ENCODE data around the gene TMPRSS11F. TPM values are rescaled to one million over a fixed set of nuclear protein-coding genes. Genes with fewer than 3 reads are reported as not detected.

Gene TMPRSS11F
- total RNA-seq, 4 donors from 2014 or later = not detected

GRCh38 chr4:68079928-68080327 lies 49.7 kb downstream of the TMPRSS11F start:
- DNase-seq (ENCODE audit: low spot score) = no peak
- TF ChIP-seq CTCF (IDR thresholded peaks at IDR 0.05) = no peak
- ATAC-seq (ENCODE audit: low FRiP score) = no peak

GRCh38 chr4:68077737-68078136 lies 51.9 kb downstream of the TMPRSS11F start:
- ATAC-seq (ENCODE audit: low FRiP score) (no peak), DNase-seq (ENCODE audit: low spot score) (no peak)
- no peak for TF ChIP-seq CTCF (IDR thresholded peaks at IDR 0.05)

GRCh38 chr4:68077301-68077700 lies 52.4 kb downstream of the TMPRSS11F start:
- ATAC-seq (ENCODE audit: low FRiP score) (no peak), DNase-seq (ENCODE audit: low spot score) (no peak)
- TF ChIP-seq CTCF (IDR thresholded peaks at IDR 0.05) = no peak

- no peak for DNase-seq (ENCODE audit: low spot score)
- TF ChIP-seq CTCF (IDR thresholded peaks at IDR 0.05) = no peak
- no peak for ATAC-seq (ENCODE audit: low FRiP score)
These were observed 53.5 kb downstream of the TMPRSS11F start for GRCh38 chr4:68076194-68076593.

- no peak for TF ChIP-seq CTCF (IDR thresholded peaks at IDR 0.05)
- no peak for ATAC-seq (ENCODE audit: low FRiP score)
- DNase-seq (ENCODE audit: low spot score) = no peak
These were observed 55.3 kb downstream of the TMPRSS11F start for GRCh38 chr4:68074397-68074796.

- DNase-seq (ENCODE audit: low spot score) (no peak), ATAC-seq (ENCODE audit: low FRiP score) (no peak)
- no peak for TF ChIP-seq CTCF (IDR thresholded peaks at IDR 0.05)
These were observed 59.4 kb downstream of the TMPRSS11F start for GRCh38 chr4:68070302-68070701.

- no peak for TF ChIP-seq CTCF (IDR thresholded peaks at IDR 0.05)
- ATAC-seq (ENCODE audit: low FRiP score) = no peak
These were observed 67.2 kb downstream of the TMPRSS11F start for GRCh38 chr4:68062501-68062900.

More at GRCh38 chr4:68062501-68062900, 67.2 kb downstream of the TMPRSS11F start:
- no peak for DNase-seq (ENCODE audit: low spot score)
